ENCODE data around the gene TEAD1.
A peak's percentile ranks its signal among the peaks of the same experiment; 100 is the strongest.

Gene TEAD1

GRCh38 chr11:12817681-12818332 lies 143.6 kb downstream of the TEAD1 start:
- DNase-seq, result no peak

GRCh38 chr11:12818333-12819015 lies 144.3 kb downstream of the TEAD1 start:
- peak; percentile 83 for DNase-seq

GRCh38 chr11:12822392-12823022 lies 148.3 kb downstream of the TEAD1 start:
- no peak for DNase-seq

- DNase-seq, result no peak
These were observed 150.2 kb downstream of the TEAD1 start for GRCh38 chr11:12824281-12825041.

- DNase-seq, result no peak
These were observed 152.2 kb downstream of the TEAD1 start for GRCh38 chr11:12826441-12826840.

GRCh38 chr11:12827369-12827768 lies 153.1 kb downstream of the TEAD1 start:
- no peak for DNase-seq

GRCh38 chr11:12827929-12828812 lies 153.9 kb downstream of the TEAD1 start:
- DNase-seq, result peak; percentile 71

GRCh38 chr11:12829131-12829530 lies 154.9 kb downstream of the TEAD1 start:
- no peak for DNase-seq

GRCh38 chr11:12829540-12830314 lies 155.5 kb downstream of the TEAD1 start:
- no peak for DNase-seq

GRCh38 chr11:12831471-12832202 lies 157.4 kb downstream of the TEAD1 start:
- no peak for DNase-seq

- no peak for DNase-seq
These were observed 158.4 kb downstream of the TEAD1 start for GRCh38 chr11:12832480-12833224.

- DNase-seq, result no peak
These were observed 159.9 kb downstream of the TEAD1 start for GRCh38 chr11:12834166-12834565.

GRCh38 chr11:12834630-12835029 lies 160.4 kb downstream of the TEAD1 start:
- no peak for DNase-seq

- no peak for DNase-seq
These were observed 161.1 kb downstream of the TEAD1 start for GRCh38 chr11:12835286-12835685.

- DNase-seq, result peak; percentile 49
These were observed 164.4 kb downstream of the TEAD1 start for GRCh38 chr11:12838463-12839123.

- DNase-seq, result peak; percentile 61
These were observed 166.8 kb downstream of the TEAD1 start for GRCh38 chr11:12840871-12841660.

GRCh38 chr11:12841946-12842630 lies 167.9 kb downstream of the TEAD1 start:
- DNase-seq, result peak; percentile 80
